K562 (cell line): ENCODE measurements around the gene H2AZ2. TPM values are rescaled to one million over a fixed set of nuclear protein-coding genes. Genes with fewer than 3 reads are reported as not detected.
A peak's percentile ranks its signal among the peaks of the same experiment; 100 is the strongest.

Experiments
- DDX20 ChIP-seq: fragments of 450-650 bp; IDR thresholded peaks from 2 replicates; pipeline ENCODE4 v1.6.1; 2016; ENCODE audit warnings: missing genetic modification characterization, low read depth, mild to moderate bottlenecking, missing compliant biosample characterization, moderate library complexity
- DMBX1 ChIP-seq: fragments of 250-450 bp; sonication (Bioruptor Pico); IDR thresholded peaks from 2 replicates; pipeline ENCODE4 v1.8.0; 2022; ENCODE audit warnings: inconsistent platforms, mild to moderate bottlenecking, moderate library complexity, borderline replicate concordance
- EP400 ChIP-seq: fragments of 450-650 bp; IDR thresholded peaks from 2 replicates; pipeline ENCODE4 v1.6.1; 2017; ENCODE audit warnings: antibody characterized with exemption, mild to moderate bottlenecking, moderate library complexity
- ERF ChIP-seq: fragments of 450-650 bp; formaldehyde crosslinking; IDR thresholded peaks from 2 replicates; pipeline ENCODE4 v1.4.0; 2020; ENCODE audit warnings: mild to moderate bottlenecking, mixed read lengths
- ESRRB ChIP-seq: fragments of 250-450 bp; sonication (Bioruptor Pico); IDR thresholded peaks from 2 replicates; pipeline ENCODE4 v1.5.0; 2020; ENCODE audit warnings: mild to moderate bottlenecking, moderate library complexity, borderline replicate concordance
- FOXK1 ChIP-seq: sonication (generic); formaldehyde crosslinking; IDR thresholded peaks from 2 replicates; pipeline ENCODE4 v1.8.0; 2022; ENCODE audit warnings: missing genetic modification reagents, mild to moderate bottlenecking, borderline replicate concordance
- GATAD2A ChIP-seq: fragments of 450-650 bp; IDR thresholded peaks from 2 replicates; pipeline ENCODE4 v1.6.1; 2017
- HNRNPH1 ChIP-seq: fragments of 200-400 bp; formaldehyde crosslinking; optimal IDR thresholded peaks from 2 replicates; pipeline ENCODE3; 2017; ENCODE audit warnings: low read depth, mild to moderate bottlenecking, low read length, moderate library complexity
- PML ChIP-seq: IDR thresholded peaks from 2 replicates; pipeline ENCODE4 v1.6.1; 2012; ENCODE audit warnings: low read length, inconsistent platforms
- POLR2AphosphoS2 ChIP-seq: IDR thresholded peaks from 2 replicates; pipeline ENCODE4 v1.6.1; 2012; ENCODE audit warnings: low read length, improper control_type of control experiment
- POLR2AphosphoS5 ChIP-seq: IDR thresholded peaks from 2 replicates; pipeline ENCODE4 v1.6.1; 2011; ENCODE audit warnings: mild to moderate bottlenecking, low read depth, low read length, moderate library complexity; ENCODE audit not compliant: control insufficient read depth, insufficient read depth
- TEAD2 ChIP-seq: fragments of 450-650 bp; IDR thresholded peaks from 2 replicates; pipeline ENCODE4 v1.6.1; 2016; ENCODE audit warnings: missing genetic modification characterization, control low read depth, missing compliant biosample characterization
- TGIF2 ChIP-seq: sonication (generic); formaldehyde crosslinking; IDR thresholded peaks from 2 replicates; pipeline ENCODE4 v1.8.1; 2022; ENCODE audit warnings: mild to moderate bottlenecking, missing genetic modification reagents, moderate library complexity
- ZNF146 ChIP-seq: IDR thresholded peaks from one replicate; pipeline ENCODE4 v1.6.1; 2018; ENCODE audit warnings: missing compliant biosample characterization; ENCODE audit not compliant: unreplicated experiment
- ZNF175 ChIP-seq: fragments of 200-800 bp; sonication (Bioruptor generic); IDR thresholded peaks from 2 replicates; pipeline ENCODE4 v1.6.1; 2016; ENCODE audit warnings: low read depth, mild to moderate bottlenecking, missing genetic modification characterization, missing compliant biosample characterization
- ZNF311 ChIP-seq: fragments of 250-450 bp; sonication (Bioruptor Pico); IDR thresholded peaks from 2 replicates; pipeline ENCODE4 v1.4.0; 2020; ENCODE audit warnings: mild to moderate bottlenecking, moderate library complexity
- ZNF408 ChIP-seq: fragments of 250-450 bp; sonication (Bioruptor Pico); IDR thresholded peaks from 2 replicates; pipeline ENCODE4 v1.4.0; 2020; ENCODE audit warnings: low read depth, mild to moderate bottlenecking, moderate library complexity
- ZZZ3 ChIP-seq: fragments of 450-650 bp; IDR thresholded peaks from 2 replicates; pipeline ENCODE4 v1.6.1; 2016; ENCODE audit warnings: antibody characterized with exemption, mild to moderate bottlenecking, moderate library complexity
- polyA plus RNA-seq, 8 experiments: library from polyadenylated mRNA; depleted of rRNA in 4 of 8; stranded (reverse) in 5 of 8; unstranded in 3 of 8; fragments of >200 nt; fragmentation: Nextera tagmentation in 2 of 8; fragmentation: Illumina TruSeq in 1 of 8; extraction: Ambion mirVana in 2 of 8; extraction: Trizol in 1 of 8; gene quantifications; 2 replicates each; pipeline versions ENCODE4 v1.2.1 to v1.2.3, GENCODE V29; 2011 to 2014; ENCODE audit warnings: inconsistent platforms in 1 of 8, missing spikeins in 1 of 8
- total RNA-seq, 7 experiments: library from RNA; depleted of rRNA in 6 of 7; stranded (reverse); fragments of >200 nt in 6 of 7; fragmentation: Illumina TruSeq in 2 of 7; extraction: Trizol in 2 of 7; gene quantifications; 2 replicates each; pipeline versions ENCODE4 v1.2.1 to v1.2.3, GENCODE V29; 2011 to 2021; ENCODE audit warnings: low replicate concordance in 1 of 7
- TF ChIP-seq, protein P1 (sequence below): sonication (generic); formaldehyde crosslinking; IDR thresholded peaks from 2 replicates; pipeline ENCODE4 v1.4.0; 2020; ENCODE audit warnings: mild to moderate bottlenecking, missing genetic modification reagents
- TF ChIP-seq, protein P2 (sequence below): sonication (generic); formaldehyde crosslinking; IDR thresholded peaks from 2 replicates; pipeline ENCODE4 v1.8.0; 2022; ENCODE audit warnings: mild to moderate bottlenecking, missing genetic modification reagents
- TF ChIP-seq, protein P3 (sequence below): IDR thresholded peaks from 3 replicates; pipeline ENCODE4 v1.6.1; 2011; ENCODE audit warnings: borderline replicate concordance, mild to moderate bottlenecking; ENCODE audit not compliant: insufficient read length, insufficient read depth
- TF ChIP-seq, protein P4 (sequence below): fragments of 250-450 bp; sonication (Bioruptor Pico); IDR thresholded peaks from 2 replicates; pipeline ENCODE4 v1.5.0; 2021; ENCODE audit warnings: mild to moderate bottlenecking, moderate library complexity

The H2AZ2 gene
- total and polyA plus RNA-seq, 9 of the 15 experiments (the other 6 are each of a cell fraction or from before 2014, with no cell fraction given) = 105 to 382 (median 286) TPM

DNA sequence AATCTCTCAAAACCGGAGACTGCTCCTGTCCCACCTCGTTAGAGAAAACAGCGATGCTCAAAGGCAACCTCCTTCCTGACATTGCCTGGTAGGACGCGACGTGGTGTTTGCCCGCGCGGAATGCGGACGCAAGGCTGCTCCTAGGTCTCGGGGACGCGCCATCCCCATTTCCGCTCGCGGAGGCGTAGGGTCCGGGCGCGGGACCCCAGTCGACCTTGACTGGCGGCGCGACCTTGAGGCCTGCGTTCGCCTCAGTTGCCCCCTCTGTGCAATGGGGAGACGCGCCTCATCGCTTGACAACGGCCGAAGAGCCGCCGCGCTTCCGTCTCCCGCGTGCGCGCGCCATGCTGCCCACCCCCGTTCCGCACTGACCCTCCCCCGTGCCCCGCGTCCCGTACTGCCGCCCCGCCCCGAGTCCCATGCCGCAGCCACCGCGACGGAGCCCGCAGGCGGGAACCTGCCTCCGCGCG, 51.8 kb downstream of the H2AZ2 start (continued):
- TF ChIP-seq ZNF175 (CRISPR knock-in tag) = no peak; the same call in 1 of the 2 replicates
- peak; percentile 14; the same call in 1 of the 2 replicates for TF ChIP-seq FOXK1 (CRISPR knock-in tag)
- TF ChIP-seq ZNF408 (CRISPR knock-in tag) = no peak
- TF ChIP-seq ZNF311 (CRISPR knock-in tag) = no peak
- TF ChIP-seq ERF (CRISPR knock-in tag) = peak; percentile 85
- TF ChIP-seq, protein P1, sequence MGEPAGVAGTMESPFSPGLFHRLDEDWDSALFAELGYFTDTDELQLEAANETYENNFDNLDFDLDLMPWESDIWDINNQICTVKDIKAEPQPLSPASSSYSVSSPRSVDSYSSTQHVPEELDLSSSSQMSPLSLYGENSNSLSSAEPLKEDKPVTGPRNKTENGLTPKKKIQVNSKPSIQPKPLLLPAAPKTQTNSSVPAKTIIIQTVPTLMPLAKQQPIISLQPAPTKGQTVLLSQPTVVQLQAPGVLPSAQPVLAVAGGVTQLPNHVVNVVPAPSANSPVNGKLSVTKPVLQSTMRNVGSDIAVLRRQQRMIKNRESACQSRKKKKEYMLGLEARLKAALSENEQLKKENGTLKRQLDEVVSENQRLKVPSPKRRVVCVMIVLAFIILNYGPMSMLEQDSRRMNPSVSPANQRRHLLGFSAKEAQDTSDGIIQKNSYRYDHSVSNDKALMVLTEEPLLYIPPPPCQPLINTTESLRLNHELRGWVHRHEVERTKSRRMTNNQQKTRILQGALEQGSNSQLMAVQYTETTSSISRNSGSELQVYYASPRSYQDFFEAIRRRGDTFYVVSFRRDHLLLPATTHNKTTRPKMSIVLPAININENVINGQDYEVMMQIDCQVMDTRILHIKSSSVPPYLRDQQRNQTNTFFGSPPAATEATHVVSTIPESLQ (CRISPR knock-in tag) = no peak; the same call in 1 of the 2 replicates
- TF ChIP-seq DDX20 (tag) = no peak
- TF ChIP-seq EP400 = peak; percentile 79
- TF ChIP-seq ZNF146 = no peak
- peak; percentile 63; the same call in 1 of the 2 replicates for TF ChIP-seq DMBX1 (CRISPR knock-in tag)
- TF ChIP-seq, protein P2, sequence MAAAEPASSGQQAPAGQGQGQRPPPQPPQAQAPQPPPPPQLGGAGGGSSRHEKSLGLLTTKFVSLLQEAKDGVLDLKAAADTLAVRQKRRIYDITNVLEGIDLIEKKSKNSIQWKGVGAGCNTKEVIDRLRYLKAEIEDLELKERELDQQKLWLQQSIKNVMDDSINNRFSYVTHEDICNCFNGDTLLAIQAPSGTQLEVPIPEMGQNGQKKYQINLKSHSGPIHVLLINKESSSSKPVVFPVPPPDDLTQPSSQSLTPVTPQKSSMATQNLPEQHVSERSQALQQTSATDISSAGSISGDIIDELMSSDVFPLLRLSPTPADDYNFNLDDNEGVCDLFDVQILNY (CRISPR knock-in tag) = 0 out of 2 replicates have a peak, but pooled peaks have one; percentile 36
- TF ChIP-seq ESRRB = no peak
- no peak for TF ChIP-seq POLR2AphosphoS2
- no peak for TF ChIP-seq TEAD2
- no peak for TF ChIP-seq PML
- 0 out of 2 replicates have a peak, but pooled peaks have one; percentile 24 for TF ChIP-seq GATAD2A
- TF ChIP-seq, protein P3, sequence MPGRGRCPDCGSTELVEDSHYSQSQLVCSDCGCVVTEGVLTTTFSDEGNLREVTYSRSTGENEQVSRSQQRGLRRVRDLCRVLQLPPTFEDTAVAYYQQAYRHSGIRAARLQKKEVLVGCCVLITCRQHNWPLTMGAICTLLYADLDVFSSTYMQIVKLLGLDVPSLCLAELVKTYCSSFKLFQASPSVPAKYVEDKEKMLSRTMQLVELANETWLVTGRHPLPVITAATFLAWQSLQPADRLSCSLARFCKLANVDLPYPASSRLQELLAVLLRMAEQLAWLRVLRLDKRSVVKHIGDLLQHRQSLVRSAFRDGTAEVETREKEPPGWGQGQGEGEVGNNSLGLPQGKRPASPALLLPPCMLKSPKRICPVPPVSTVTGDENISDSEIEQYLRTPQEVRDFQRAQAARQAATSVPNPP = no peak
- no peak for TF ChIP-seq ZZZ3
- TF ChIP-seq POLR2AphosphoS5 = no peak
- no peak for TF ChIP-seq HNRNPH1
- TF ChIP-seq TGIF2 = no peak
- TF ChIP-seq, protein P4, sequence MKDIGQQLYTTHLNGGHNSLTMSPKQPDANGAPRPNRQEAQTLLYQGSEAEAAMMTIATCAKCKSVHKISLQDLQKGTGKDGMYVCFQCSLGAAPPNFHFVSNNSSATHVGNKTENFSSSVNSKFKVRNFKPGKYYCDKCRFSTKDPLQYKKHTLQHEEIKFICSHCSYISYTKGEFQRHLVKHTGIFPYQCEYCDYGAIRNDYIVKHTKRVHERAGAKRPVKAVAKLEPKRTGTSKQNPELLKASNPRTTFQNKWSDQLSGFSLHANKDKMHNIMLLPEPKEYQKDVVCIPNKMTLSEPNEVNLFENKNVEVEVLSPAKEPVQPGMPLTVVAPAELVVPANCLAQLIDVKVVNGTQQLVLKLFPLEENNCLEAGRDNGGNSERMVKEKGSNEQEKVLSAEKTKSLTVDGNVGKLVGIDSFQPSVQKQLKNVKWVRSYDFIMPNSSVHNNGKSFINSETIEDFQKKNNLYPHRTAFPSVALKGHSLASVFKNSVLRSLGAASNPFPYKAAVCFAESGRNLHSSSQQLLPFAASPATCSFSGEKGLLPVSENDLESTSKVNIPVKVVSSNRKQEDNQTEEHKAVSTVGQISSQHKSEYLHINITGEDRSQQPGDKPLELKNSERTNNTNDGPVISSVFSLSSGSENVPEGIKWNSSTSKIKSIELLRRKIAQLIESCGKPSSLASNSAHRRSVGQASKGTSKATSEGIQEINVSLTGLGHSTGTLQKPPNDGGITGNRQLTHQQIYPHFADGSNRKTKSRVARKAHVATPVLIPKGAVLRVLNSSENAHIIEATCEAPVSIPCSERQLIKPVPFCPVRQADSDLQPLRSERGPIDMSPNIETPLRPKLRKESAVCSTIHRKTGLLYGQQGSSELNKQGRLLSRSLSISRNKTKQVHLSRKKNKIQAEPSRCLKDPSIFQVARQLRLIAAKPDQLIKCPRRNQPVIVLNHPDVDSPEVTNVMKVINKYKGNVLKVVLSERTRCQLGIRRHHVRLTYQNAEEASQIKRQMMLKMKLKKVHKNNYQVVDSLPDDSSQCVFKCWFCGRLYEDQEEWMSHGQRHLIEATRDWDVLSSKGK (CRISPR knock-in tag) = no peak
